H1 (cell line): Measurements from ENCODE around the gene C6orf120. TPM values are rescaled to one million over a fixed set of nuclear protein-coding genes. Genes with fewer than 3 reads are reported as not detected.

Source experiments
- CTCF ChIA-PET: fragments of 300-600 bp; sonication (Branson Sonifier 250); formaldehyde crosslinking; loops from one replicate; lab custom pipeline; 2021; ENCODE audit not compliant: partially characterized antibody; lab: Charles Lee
- POLR2A ChIA-PET: fragments of 300-600 bp; sonication (Branson Sonifier 250); formaldehyde crosslinking; loops from one replicate; lab custom pipeline; 2021; ENCODE audit warnings: inconsistent platforms; ENCODE audit not compliant: partially characterized antibody; lab: Charles Lee
- DNase-seq, 2 experiments: peaks; one replicate each; pipeline versions ENCODE4 v3.0.0 to v3.0.0-alpha.2; 2010 to 2022; ENCODE audit warnings: low spot score in 2 of 2, low read depth in 1 of 2, mixed read lengths in 1 of 2
- FAIRE-seq: peaks from 2 replicates; lab custom pipeline; 2011; peaks lifted over from hg19 to GRCh38; lab: Jason Lieb, UNC
- H2AFZ ChIP-seq: 2 replicates; pipeline ENCODE4 v1.8.1; 2012; ENCODE audit warnings: low read length, inconsistent platforms
- H2AK5ac ChIP-seq: 2 replicates; pipeline ENCODE4 v1.6.1; 2013; ENCODE audit warnings: low read depth, low read length
- H2BK120ac ChIP-seq: replicated peaks from 2 replicates; pipeline ENCODE3; 2013; ENCODE audit warnings: low read depth, low read length, inconsistent platforms
- H2BK12ac ChIP-seq: 2 replicates; pipeline ENCODE4 v1.6.1; 2013; ENCODE audit warnings: low read depth, low read length
- H2BK15ac ChIP-seq: 2 replicates; pipeline ENCODE4 v1.6.1; 2013; ENCODE audit warnings: low read length
- H2BK20ac ChIP-seq: 2 replicates; pipeline ENCODE4 v1.6.1; 2013; ENCODE audit warnings: low read length
- H2BK5ac ChIP-seq: 2 replicates; pipeline ENCODE4 v1.6.1; 2013; ENCODE audit warnings: low read depth, low read length
- H3K14ac ChIP-seq: 2 replicates; pipeline ENCODE4 v1.6.1; 2013; ENCODE audit warnings: inconsistent platforms; ENCODE audit not compliant: insufficient read length
- H3K18ac ChIP-seq: 2 replicates; pipeline ENCODE4 v1.6.1; 2013; ENCODE audit warnings: low read length; ENCODE audit errors: extremely low read depth
- H3K23ac ChIP-seq: 2 replicates; pipeline ENCODE4 v1.6.1; 2013; ENCODE audit warnings: inconsistent platforms; ENCODE audit not compliant: insufficient read length
- H3K23me2 ChIP-seq: 2 replicates; pipeline ENCODE4 v1.6.1; 2013; ENCODE audit warnings: low read depth, low read length
- H3K27ac ChIP-seq: 2 replicates; pipeline ENCODE4 v1.6.1; 2011; ENCODE audit warnings: low read depth, low read length, inconsistent platforms
- H3K27me3 ChIP-seq, 4 experiments: replicated peaks in 1 of 4; 1 replicate in 1 of 4; 2 replicates in 3 of 4; pipeline versions ENCODE4 v1.6.1 to v1.8.1; 2011 to 2013; ENCODE audit warnings: low read length in 3 of 4, mild to moderate bottlenecking in 3 of 4, inconsistent platforms in 2 of 4, mixed read lengths in 2 of 4, moderate library complexity in 1 of 4; ENCODE audit not compliant: control insufficient read depth in 3 of 4, insufficient read depth in 3 of 4; ENCODE audit errors: extremely low read depth in 1 of 4
- H3K36me3 ChIP-seq, 4 experiments: 2 replicates each; pipeline versions ENCODE4 v1.6.1 to v1.8.1; 2011 to 2013; ENCODE audit warnings: mild to moderate bottlenecking in 4 of 4, low read length in 3 of 4, moderate library complexity in 2 of 4, control low read depth in 1 of 4, inconsistent platforms in 1 of 4; ENCODE audit not compliant: insufficient read depth in 4 of 4, control insufficient read depth in 2 of 4
- H3K4ac ChIP-seq: replicated peaks from 2 replicates; pipeline ENCODE3; 2013; ENCODE audit warnings: low read length, low read depth, mixed read lengths, inconsistent platforms; ENCODE audit not compliant: insufficient read length
- H3K4me1 ChIP-seq, 4 experiments: replicated peaks in 1 of 4; 1 replicate in 1 of 4; 2 replicates in 3 of 4; pipeline versions ENCODE4 v1.6.1 to v1.8.1; 2011 to 2013; ENCODE audit warnings: low read length in 3 of 4, inconsistent platforms in 2 of 4, mixed read lengths in 1 of 4; ENCODE audit not compliant: insufficient read depth in 4 of 4, control insufficient read depth in 3 of 4
- H3K4me2 ChIP-seq, 2 experiments: 2 replicates each; pipeline versions ENCODE4 v1.6.1 to v1.8.1; 2011 to 2013; ENCODE audit warnings: low read depth in 2 of 2, low read length in 2 of 2, control low read depth in 1 of 2, inconsistent platforms in 1 of 2, mild to moderate bottlenecking in 1 of 2; ENCODE audit not compliant: insufficient read depth in 1 of 2
- H3K4me3 ChIP-seq, 4 experiments: fragments of 200-600, 300-600 bp in 1 of 4; sonication (generic), shearing (Covaris generic), sonication (Bioruptor Twin) in 1 of 4; 2 replicates each; pipeline versions ENCODE4 v1.5.1 to v1.8.1; 2011 to 2016; ENCODE audit warnings: low read length in 4 of 4, low read depth in 3 of 4, control low read depth in 2 of 4, inconsistent platforms in 2 of 4, mild to moderate bottlenecking in 2 of 4, mixed read lengths in 1 of 4, moderate library complexity in 1 of 4; ENCODE audit not compliant: insufficient read depth in 2 of 4; ENCODE audit errors: extremely low read depth in 1 of 4
- H3K56ac ChIP-seq: replicated peaks from 2 replicates; pipeline ENCODE3; 2013; ENCODE audit warnings: low read depth, mild to moderate bottlenecking, mixed read lengths, low read length, inconsistent platforms; ENCODE audit not compliant: insufficient read length
- H3K79me1 ChIP-seq: 2 replicates; pipeline ENCODE4 v1.6.1; 2013; ENCODE audit warnings: low read depth, low read length, control low read depth
- H3K79me2 ChIP-seq, 2 experiments: 2 replicates each; pipeline versions ENCODE4 v1.6.1 to v1.8.1; 2012 to 2013; ENCODE audit warnings: low read length in 2 of 2, mild to moderate bottlenecking in 2 of 2, inconsistent platforms in 1 of 2; ENCODE audit not compliant: insufficient read depth in 2 of 2, control insufficient read depth in 1 of 2
- H3K9ac ChIP-seq, 4 experiments: replicated peaks in 1 of 4; 1 replicate in 1 of 4; 2 replicates in 3 of 4; pipeline versions ENCODE4 v1.6.1 to v1.8.1; 2011 to 2013; ENCODE audit warnings: low read depth in 3 of 4, low read length in 3 of 4, control low read depth in 2 of 4, mild to moderate bottlenecking in 2 of 4, moderate library complexity in 2 of 4, inconsistent platforms in 1 of 4; ENCODE audit errors: extremely low read depth in 1 of 4
- H3K9me3 ChIP-seq, 2 experiments: 2 replicates each; pipeline versions ENCODE4 v1.6.1 to v1.8.1; 2012 to 2013; ENCODE audit warnings: mild to moderate bottlenecking in 2 of 2, moderate library complexity in 2 of 2, control low read depth in 1 of 2, inconsistent platforms in 1 of 2, low read depth in 1 of 2, low read length in 1 of 2, mixed read lengths in 1 of 2; ENCODE audit not compliant: insufficient read depth in 2 of 2
- H4K20me1 ChIP-seq, 2 experiments: replicated peaks in 1 of 2; 2 replicates each; pipeline versions ENCODE3 to v1.8.1; 2011 to 2013; ENCODE audit warnings: inconsistent platforms in 2 of 2, low read length in 2 of 2, mild to moderate bottlenecking in 1 of 2; ENCODE audit not compliant: insufficient read depth in 2 of 2, control insufficient read depth in 1 of 2
- H4K5ac ChIP-seq: 2 replicates; pipeline ENCODE4 v1.6.1; 2013; ENCODE audit warnings: low read length, low read depth, mixed read lengths, inconsistent platforms; ENCODE audit not compliant: insufficient read length
- H4K8ac ChIP-seq: 2 replicates; pipeline ENCODE4 v1.8.0; 2013; ENCODE audit warnings: mild to moderate bottlenecking, moderate library complexity, low read length, inconsistent platforms; ENCODE audit not compliant: insufficient read depth; ENCODE audit errors: extremely low read depth
- H4K91ac ChIP-seq: replicated peaks from 2 replicates; pipeline ENCODE3; 2013; ENCODE audit warnings: low read length, mixed read lengths, inconsistent platforms; ENCODE audit not compliant: insufficient read length
- E2F6 ChIP-seq: IDR thresholded peaks from 2 replicates; pipeline ENCODE4 v1.6.1; 2012; ENCODE audit warnings: inconsistent platforms
- EGR1 ChIP-seq: IDR thresholded peaks from 2 replicates; pipeline ENCODE4 v1.6.1; 2011; ENCODE audit warnings: low read depth, low read length, borderline replicate concordance
- HDAC6 ChIP-seq: IDR thresholded peaks from one replicate; pipeline ENCODE4 v1.7.1; 2012; ENCODE audit warnings: low read depth, mild to moderate bottlenecking, inconsistent platforms, low read length, moderate library complexity
- JUN ChIP-seq: IDR thresholded peaks from 2 replicates; pipeline ENCODE4 v1.6.1; 2011; ENCODE audit warnings: low read depth, mild to moderate bottlenecking, improper control_type of control experiment, low read length
- NRF1 ChIP-seq: IDR thresholded peaks from 2 replicates; pipeline ENCODE4 v1.6.1; 2011; ENCODE audit warnings: mild to moderate bottlenecking, low read depth, low read length, improper control_type of control experiment
- POLR2A ChIP-seq, 2 experiments: IDR thresholded peaks; 1 replicate in 1 of 2; 2 replicates in 1 of 2; pipeline ENCODE4 v1.6.1; 2011; ENCODE audit warnings: low read depth in 2 of 2, low read length in 2 of 2, mild to moderate bottlenecking in 2 of 2; ENCODE audit errors: control extremely low read depth in 1 of 2
- POLR2AphosphoS5 ChIP-seq: IDR thresholded peaks from 2 replicates; pipeline ENCODE4 v1.6.1; 2011; ENCODE audit warnings: low read depth, low read length
- POU5F1 ChIP-seq: IDR thresholded peaks from 2 replicates; pipeline ENCODE4 v1.6.1; 2011; ENCODE audit warnings: low read depth, mild to moderate bottlenecking, low read length, moderate library complexity
- RNF2 ChIP-seq: fragments of 200-900, 300-1000 bp; sonication (generic); IDR thresholded peaks from 2 replicates; pipeline ENCODE4 v1.7.1; 2016; ENCODE audit warnings: borderline replicate concordance, low read depth, mild to moderate bottlenecking, antibody characterized with exemption, low read length; ENCODE audit not compliant: poor library complexity, severe bottlenecking; ENCODE audit errors: missing control alignments
- SIRT6 ChIP-seq: IDR thresholded peaks from one replicate; pipeline ENCODE4 v1.7.1; 2012; ENCODE audit warnings: low read length, inconsistent platforms
- TAF7 ChIP-seq: optimal IDR thresholded peaks from 2 replicates; pipeline ENCODE3; 2011; ENCODE audit warnings: low read depth, mild to moderate bottlenecking, inconsistent platforms, low read length, moderate library complexity, borderline replicate concordance
- USF2 ChIP-seq: IDR thresholded peaks from 2 replicates; pipeline ENCODE4 v1.6.1; 2011; ENCODE audit warnings: low read length, improper control_type of control experiment
- YY1 ChIP-seq: IDR thresholded peaks from 2 replicates; pipeline ENCODE4 v1.6.1; 2011; ENCODE audit warnings: low read depth, mild to moderate bottlenecking, low read length
- WGBS, 2 experiments: shearing (Covaris generic) in 1 of 2; methylation state at CpG; one replicate each; pipeline versions ENCODE4 v1.1.6 to v1.1.7; 2013 to 2015; ENCODE audit warnings: low lambda C conversion rate in 2 of 2, mixed read lengths in 2 of 2, inconsistent platforms in 1 of 2, low coverage in 1 of 2, missing lambda C conversion rate in 1 of 2; ENCODE audit not compliant: insufficient replicate concordance in 2 of 2, insufficient coverage in 1 of 2, insufficient read length in 1 of 2; ENCODE audit errors: extremely low coverage in 1 of 2, missing lambda C conversion rate in 1 of 2; 5-methylcytosine and 5-hydroxymethylcytosine counted together
- polyA plus RNA-seq, 7 experiments: library from polyadenylated mRNA; depleted of rRNA in 3 of 7; stranded (reverse) in 5 of 7; unstranded in 2 of 7; fragments of >200 nt in 5 of 7; fragments of 200-250 nt in 2 of 7; gene quantifications; 1 replicate in 5 of 7; 2 replicates in 1 of 7; 4 replicates in 1 of 7; pipeline versions ENCODE4 v1.2.1 to v1.2.3, GENCODE V29; 2011 to 2013; ENCODE audit warnings: missing spikeins in 2 of 7, mixed read lengths in 2 of 7
- total RNA-seq: library from RNA; stranded (reverse); fragmentation: NEBNext Ultra II Directional; extraction: Animal tissue kit (Norgen Biotek cat#: 25700); gene quantifications from 2 replicates; pipeline ENCODE4 v1.2.1, GENCODE V29; 2021

C6orf120 gene
- total and polyA plus RNA-seq, 2 of the 8 experiments (the other 6 are each of a cell fraction or from before 2014, with no cell fraction given): 16.2 to 30.6 TPM

GRCh38 chr6:169677096-169677495 lies 24.8 kb upstream of the C6orf120 start:
- Histone ChIP-seq H4K8ac (no peak overlapping the region), H4K5ac (no peak overlapping the region), H3K36me3 (peaks cover 0 to 16% (median 3%) of the 10 kb centered on the region in 4 experiments; a peak in 6 of 8 replicates), H2AFZ (no peak overlapping the region), H3K4me2 (no peak overlapping the region), H3K14ac (no peak overlapping the region), H3K4me3 (no peak overlapping the region), H3K18ac (no peak overlapping the region), H2BK120ac (no peak overlapping the region), H3K4ac (no peak overlapping the region), H2BK12ac (no peak overlapping the region), H2AK5ac (no peak overlapping the region), H3K79me2 (peaks cover 0 to 13% of the 10 kb centered on the region in 2 experiments; a peak in 1 of 4 replicates), H2BK15ac (no peak overlapping the region), H3K9me3 (no peaks in the 10 kb centered on the region), H3K4me1 (0 out of 7 replicates have a peak, but pooled peaks cover 0 to 2% (median 0%) of the 10 kb centered on the region in 4 experiments), H3K23ac (no peak overlapping the region), H3K56ac (no peak overlapping the region), H4K91ac (no peak overlapping the region), H2BK20ac (no peak overlapping the region), H3K9ac (no peak overlapping the region), H3K27ac (no peak overlapping the region), H4K20me1 (peaks cover 0 to 1% of the 10 kb centered on the region in 2 experiments), H3K27me3 (no peaks in the 10 kb centered on the region), H3K79me1 (peaks cover 6% of the 10 kb centered on the region; the same call in 1 of the 2 replicates), H2BK5ac (no peak overlapping the region), H3K23me2 (no peaks in the 10 kb centered on the region)
- ChIA-PET CTCF (interaction anchor here (0.5 to 1.5 kb wide), 2 partner anchors 16 kb away, joined by 3 to 6 read pairs; no protein-coding TSS in a partner anchor), POLR2A (interaction anchor here (1.0 kb wide), 1 partner anchor 12 kb away, joined by 3 read pairs; no protein-coding TSS in a partner anchor)
- TF ChIP-seq POLR2A (IDR thresholded peaks at IDR 0.05; ENCODE audit: control extremely low read depth in 1 of 2, low read depth in 2 of 2, low read length in 2 of 2): no peak
- TF ChIP-seq YY1: no peak
- TF ChIP-seq NRF1: no peak
- no peak for TF ChIP-seq SIRT6
- no peak for TF ChIP-seq POLR2AphosphoS5
- TF ChIP-seq E2F6: no peak
- TF ChIP-seq HDAC6: no peak
- TF ChIP-seq POU5F1: no peak
- no peak for TF ChIP-seq EGR1
- TF ChIP-seq RNF2: no peak
- TF ChIP-seq JUN: no peak
- no peak for TF ChIP-seq USF2
- TF ChIP-seq TAF7: no peak
- DNase-seq (peak in 1 of 2 experiments; percentile 14), FAIRE-seq (no peak)
- 92% methylated on average over 1 of the region's 1 CpG; no CpG with 5 or more reads in 1 of the 2 experiments for WGBS, 2 experiments
